ENCODE data around the gene PIP5K1C.

PIP5K1C gene

DNA sequence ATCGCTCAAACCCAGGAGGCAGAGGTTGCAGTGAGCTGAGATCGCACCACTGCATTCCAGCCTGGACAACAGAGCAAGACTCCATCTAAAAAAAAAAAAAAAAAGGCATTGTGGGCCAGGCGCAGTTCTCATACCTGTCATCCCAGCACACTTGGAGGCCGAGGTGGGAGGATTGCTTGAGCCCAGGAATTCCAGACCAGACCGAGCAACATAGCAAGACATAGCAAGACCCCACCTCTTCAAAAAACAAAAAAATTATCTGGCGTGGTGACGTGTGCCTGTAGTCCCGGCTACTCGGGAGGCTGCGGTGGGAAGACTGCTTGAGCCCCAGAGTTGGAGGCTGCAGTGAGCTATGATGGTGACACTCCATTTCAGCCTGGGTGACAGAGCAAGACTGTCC is 18.0 kb downstream of the PIP5K1C start:
- H3K36me3 ChIP-seq (ENCODE audit: low read depth) = peaks cover 6% of the 10 kb centered on the region; the same call in 1 of the 2 replicates
- no peaks in the 10 kb centered on the region for H3K27me3 ChIP-seq (ENCODE audit: insufficient read depth, poor library complexity, severe bottlenecking)
- DNase-seq (ENCODE audit: low spot score) (no peak), ATAC-seq (ENCODE audit: low read depth) (no peak)
- H3K4me1 ChIP-seq (ENCODE audit: insufficient read depth, poor library complexity, severe bottlenecking) = no peaks in the 10 kb centered on the region
- TF ChIP-seq, protein P1, sequence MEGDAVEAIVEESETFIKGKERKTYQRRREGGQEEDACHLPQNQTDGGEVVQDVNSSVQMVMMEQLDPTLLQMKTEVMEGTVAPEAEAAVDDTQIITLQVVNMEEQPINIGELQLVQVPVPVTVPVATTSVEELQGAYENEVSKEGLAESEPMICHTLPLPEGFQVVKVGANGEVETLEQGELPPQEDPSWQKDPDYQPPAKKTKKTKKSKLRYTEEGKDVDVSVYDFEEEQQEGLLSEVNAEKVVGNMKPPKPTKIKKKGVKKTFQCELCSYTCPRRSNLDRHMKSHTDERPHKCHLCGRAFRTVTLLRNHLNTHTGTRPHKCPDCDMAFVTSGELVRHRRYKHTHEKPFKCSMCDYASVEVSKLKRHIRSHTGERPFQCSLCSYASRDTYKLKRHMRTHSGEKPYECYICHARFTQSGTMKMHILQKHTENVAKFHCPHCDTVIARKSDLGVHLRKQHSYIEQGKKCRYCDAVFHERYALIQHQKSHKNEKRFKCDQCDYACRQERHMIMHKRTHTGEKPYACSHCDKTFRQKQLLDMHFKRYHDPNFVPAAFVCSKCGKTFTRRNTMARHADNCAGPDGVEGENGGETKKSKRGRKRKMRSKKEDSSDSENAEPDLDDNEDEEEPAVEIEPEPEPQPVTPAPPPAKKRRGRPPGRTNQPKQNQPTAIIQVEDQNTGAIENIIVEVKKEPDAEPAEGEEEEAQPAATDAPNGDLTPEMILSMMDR (IDR thresholded peaks at IDR 0.05; ENCODE audit: poor library complexity, severe bottlenecking) = no peak
- no peaks in the 10 kb centered on the region for H3K9me3 ChIP-seq (ENCODE audit: severe bottlenecking)
- no peak overlapping the region for H3K27ac ChIP-seq (ENCODE audit: poor library complexity, severe bottlenecking)
- H3K4me3 ChIP-seq (ENCODE audit: severe bottlenecking) = no peak overlapping the region

DNA sequence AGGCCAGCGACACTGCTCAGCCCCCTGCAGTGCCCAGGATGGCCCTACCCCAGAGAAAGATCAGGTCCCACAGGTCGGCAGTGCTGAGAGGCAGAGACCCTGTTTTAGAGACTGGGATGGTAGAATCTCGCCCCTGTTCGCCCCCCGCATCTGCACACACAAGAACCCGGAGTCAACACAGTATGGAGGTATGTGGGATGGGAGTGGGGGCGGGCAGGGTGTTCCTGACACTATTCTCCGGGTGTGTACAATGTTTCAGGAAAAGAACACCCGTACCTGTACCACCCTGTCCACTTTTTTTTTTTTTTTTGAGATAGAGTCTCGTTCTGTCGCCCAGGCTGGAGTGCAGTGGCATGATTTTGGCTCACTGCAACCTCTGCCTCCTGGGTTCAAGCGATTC is 19.3 kb downstream of the PIP5K1C start:
- DNase-seq (ENCODE audit: low spot score) (no peak), ATAC-seq (ENCODE audit: low read depth) (no peak)
- no peaks in the 10 kb centered on the region for H3K27me3 ChIP-seq (ENCODE audit: insufficient read depth, poor library complexity, severe bottlenecking)
- H3K9me3 ChIP-seq (ENCODE audit: severe bottlenecking) = no peaks in the 10 kb centered on the region
- TF ChIP-seq, protein P1 (IDR thresholded peaks at IDR 0.05; ENCODE audit: poor library complexity, severe bottlenecking) = no peak
- no peaks in the 10 kb centered on the region for H3K4me1 ChIP-seq (ENCODE audit: insufficient read depth, poor library complexity, severe bottlenecking)
- peaks cover 6% of the 10 kb centered on the region; the same call in 1 of the 2 replicates for H3K36me3 ChIP-seq (ENCODE audit: low read depth)
- H3K4me3 ChIP-seq (ENCODE audit: severe bottlenecking) = no peak overlapping the region
- H3K27ac ChIP-seq (ENCODE audit: poor library complexity, severe bottlenecking) = no peak overlapping the region

DNA sequence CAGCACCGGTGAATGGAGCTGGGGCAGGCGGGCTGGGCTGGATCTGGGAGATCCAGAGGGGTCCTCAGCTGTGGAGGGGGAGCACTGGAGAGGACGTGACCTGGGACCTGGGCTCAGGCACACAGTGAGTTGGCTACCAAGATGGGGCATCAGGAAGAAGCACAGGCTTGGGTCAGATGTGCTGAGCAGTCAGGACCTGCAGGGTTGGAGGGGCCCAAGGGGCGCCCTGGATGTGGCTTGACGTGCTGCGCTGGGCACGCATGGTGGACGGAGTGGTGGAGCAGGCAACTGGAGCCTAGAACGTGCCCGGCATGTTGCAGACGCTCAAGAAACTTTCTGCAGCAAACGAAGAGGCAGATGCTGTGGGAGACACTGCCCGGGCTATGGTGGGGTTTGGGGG is 20.7 kb downstream of the PIP5K1C start:
- Histone ChIP-seq H3K27me3 (ENCODE audit: insufficient read depth, poor library complexity, severe bottlenecking) (no peaks in the 10 kb centered on the region), H3K36me3 (ENCODE audit: low read depth) (peaks cover 5% of the 10 kb centered on the region; the same call in 1 of the 2 replicates), H3K27ac (ENCODE audit: poor library complexity, severe bottlenecking) (no peak overlapping the region), H3K9me3 (ENCODE audit: severe bottlenecking) (no peaks in the 10 kb centered on the region), H3K4me1 (ENCODE audit: insufficient read depth, poor library complexity, severe bottlenecking) (no peaks in the 10 kb centered on the region), H3K4me3 (ENCODE audit: severe bottlenecking) (no peak overlapping the region)
- TF ChIP-seq, protein P1 (IDR thresholded peaks at IDR 0.05; ENCODE audit: poor library complexity, severe bottlenecking) = no peak
- ATAC-seq (ENCODE audit: low read depth) (no peak), DNase-seq (ENCODE audit: low spot score) (no peak)

DNA sequence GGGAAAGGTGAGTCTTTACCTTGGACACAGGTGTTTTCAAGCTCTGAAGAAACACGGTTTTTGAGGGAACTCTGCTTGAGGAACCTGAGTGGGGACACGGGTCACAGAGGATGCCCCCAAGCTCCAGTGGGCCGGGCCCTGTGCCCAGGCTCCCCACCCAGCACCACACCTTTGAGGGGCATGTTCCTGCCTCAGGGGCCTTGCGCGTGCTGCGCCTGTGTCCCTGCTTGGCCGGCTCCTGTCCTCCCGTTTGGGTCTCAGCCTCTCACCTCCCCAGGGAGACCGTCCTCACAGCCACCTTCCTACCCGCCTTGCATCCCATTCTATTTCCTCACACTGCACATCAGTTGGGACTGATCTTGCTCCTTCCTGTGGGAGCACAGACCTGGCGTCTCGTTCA is 21.1 kb downstream of the PIP5K1C start:
- H3K36me3 ChIP-seq (ENCODE audit: low read depth) = peaks cover under 1% of the 10 kb centered on the region; the same call in 1 of the 2 replicates
- TF ChIP-seq, protein P1 (IDR thresholded peaks at IDR 0.05; ENCODE audit: poor library complexity, severe bottlenecking) = no peak
- no peak for ATAC-seq (ENCODE audit: low read depth)

DNA sequence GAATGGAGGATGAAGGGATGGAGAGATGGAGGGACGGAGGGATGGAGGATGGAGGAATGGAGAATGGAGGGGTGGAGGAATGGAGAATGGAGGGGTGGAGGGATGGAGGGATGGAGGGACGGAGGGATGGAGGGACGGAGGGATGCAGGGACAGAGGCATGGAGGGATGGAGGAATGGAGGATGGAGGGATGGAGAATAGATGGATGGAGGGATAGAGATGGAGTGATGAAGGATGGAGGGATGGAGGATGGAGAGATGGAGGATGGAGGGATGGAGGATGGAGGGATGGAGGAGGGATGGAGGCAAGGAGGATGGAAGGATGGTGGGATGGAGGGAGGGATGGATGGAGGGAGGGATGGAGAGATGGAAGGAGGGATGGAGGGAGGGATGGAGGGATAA is 22.1 kb downstream of the PIP5K1C start:
- TF ChIP-seq, protein P1 (IDR thresholded peaks at IDR 0.05; ENCODE audit: poor library complexity, severe bottlenecking) = no peak
- ATAC-seq (ENCODE audit: low read depth) = no peak
- no peaks in the 10 kb centered on the region for H3K27me3 ChIP-seq (ENCODE audit: insufficient read depth, poor library complexity, severe bottlenecking)
- H3K4me1 ChIP-seq (ENCODE audit: insufficient read depth, poor library complexity, severe bottlenecking) = no peaks in the 10 kb centered on the region
- H3K36me3 ChIP-seq (ENCODE audit: low read depth) = no peaks in the 10 kb centered on the region
- H3K4me3 ChIP-seq (ENCODE audit: severe bottlenecking) = no peak overlapping the region
- no peak overlapping the region for H3K27ac ChIP-seq (ENCODE audit: poor library complexity, severe bottlenecking)
- no peak for DNase-seq (ENCODE audit: low spot score)
- H3K9me3 ChIP-seq (ENCODE audit: severe bottlenecking) = no peaks in the 10 kb centered on the region

More for the DNA sequence above, 21.1 kb downstream of the PIP5K1C start:
- Histone ChIP-seq H3K27ac (ENCODE audit: poor library complexity, severe bottlenecking) (no peak overlapping the region), H3K9me3 (ENCODE audit: severe bottlenecking) (no peaks in the 10 kb centered on the region), H3K27me3 (ENCODE audit: insufficient read depth, poor library complexity, severe bottlenecking) (no peaks in the 10 kb centered on the region), H3K4me3 (ENCODE audit: severe bottlenecking) (no peak overlapping the region), H3K4me1 (ENCODE audit: insufficient read depth, poor library complexity, severe bottlenecking) (no peaks in the 10 kb centered on the region)
- no peak for DNase-seq (ENCODE audit: low spot score)

All from RWPE2 (cell line).